ENCODE measurements around the gene MPZL2. TPM values are rescaled to one million over a fixed set of nuclear protein-coding genes. Genes with fewer than 3 reads are reported as not detected.

The MPZL2 gene
- total RNA-seq, 1 experiment from 2014 or later, result 0.26 TPM

GRCh38 chr11:118241764-118242098 is 22.4 kb downstream of the MPZL2 start:
- H2BK20ac ChIP-seq (ENCODE audit: low read depth, low read length, poor library complexity, severe bottlenecking), result no peak overlapping the region
- DNase-seq, result no peak

More at GRCh38 chr11:118241764-118242098, 22.4 kb downstream of the MPZL2 start:
- no peak overlapping the region for H2BK120ac ChIP-seq (ENCODE audit: low read depth, low read length, poor library complexity, severe bottlenecking)
- no peak overlapping the region for H3T11ph ChIP-seq (ENCODE audit: low read length)
- H3K23me2 ChIP-seq (ENCODE audit: insufficient read length, low read depth, low read length, poor library complexity, severe bottlenecking), result no peaks in the 10 kb centered on the region
- no peaks in the 10 kb centered on the region for H4K20me1 ChIP-seq (ENCODE audit: control insufficient read depth, insufficient read depth, insufficient read length)
- no peak overlapping the region for H3K9ac ChIP-seq (ENCODE audit: extremely low read depth, insufficient read length, low read length)
- H3K4me1 ChIP-seq (ENCODE audit: insufficient read depth, low read length), result peaks cover 6% of the 10 kb centered on the region; the same call in 1 of the 2 replicates
- no peak overlapping the region for H3K27ac ChIP-seq (ENCODE audit: insufficient read length, low read depth, low read length)
- H2BK12ac ChIP-seq (ENCODE audit: insufficient read length, low read depth, low read length), result no peak overlapping the region
- Mint-ChIP-seq H3K36me3 (ENCODE audit: insufficient read depth in 1 of 3, low read depth in 3 of 3) (no peaks in the 10 kb centered on the region), H3K9me3 (no peaks in the 10 kb centered on the region), H3K4me1 (peaks cover 13 to 23% of the 10 kb centered on the region in 2 experiments), H3K4me3 (no peak overlapping the region), H3K27ac (no peak overlapping the region), H3K27me3 (ENCODE audit: low read depth) (peaks cover 31% of the 10 kb centered on the region)
- H4K8ac ChIP-seq (replicated peaks; ENCODE audit: insufficient read length, low read depth, low read length), result no peak overlapping the region
- no peak overlapping the region for H2AFZ ChIP-seq (ENCODE audit: low read length)
- no peak overlapping the region for H4K91ac ChIP-seq (ENCODE audit: insufficient read length, low read depth, low read length)
- no peak overlapping the region for H2AK5ac ChIP-seq (ENCODE audit: insufficient read length, low read length)
- no peak overlapping the region for H3K56ac ChIP-seq (ENCODE audit: insufficient read length, low read depth, low read length)
- H3K14ac ChIP-seq (ENCODE audit: insufficient read depth, low read length), result no peak overlapping the region
- no peaks in the 10 kb centered on the region for H3K79me2 ChIP-seq (ENCODE audit: insufficient read depth, low read length)
- no peak overlapping the region for H4K5ac ChIP-seq (ENCODE audit: insufficient read length, low read depth, low read length)
- H3K4ac ChIP-seq (ENCODE audit: low read depth, low read length), result no peak overlapping the region
- no peaks in the 10 kb centered on the region for H3K27me3 ChIP-seq (ENCODE audit: insufficient read depth, low read length)
- no peaks in the 10 kb centered on the region for H3K9me3 ChIP-seq (ENCODE audit: control insufficient read depth, low read depth, low read length)
- no peak for TF ChIP-seq CTCF (conservative IDR thresholded peaks at IDR 0.05)
- no peak overlapping the region for H3K4me2 ChIP-seq (ENCODE audit: insufficient read depth, insufficient read length, low read length)
- no peak overlapping the region for H2BK5ac ChIP-seq (ENCODE audit: insufficient read length, low read length)
- H2BK15ac ChIP-seq (ENCODE audit: low read depth, low read length), result no peak overlapping the region
- H3K79me1 ChIP-seq (ENCODE audit: insufficient read depth, low read depth, low read length, poor library complexity, severe bottlenecking), result no peaks in the 10 kb centered on the region
- no peak overlapping the region for H3K18ac ChIP-seq (ENCODE audit: insufficient read length, low read depth, low read length)
- no CpG with 5 or more reads among the region's 1 CpG for WGBS (ENCODE audit: extremely low coverage, insufficient read length, low lambda C conversion rate)
- H3K23ac ChIP-seq (ENCODE audit: insufficient read length, low read depth, low read length), result no peak overlapping the region

Measured in H9 (cell line).